Loucy (cell line): ENCODE data around the gene FLG.

Source experiments
- CTCF ChIP-seq: fragments of 200-600 bp; sonication (generic); conservative IDR thresholded peaks from 2 replicates; pipeline ENCODE4 v1.5.1; 2014; ENCODE audit warnings: mild to moderate bottlenecking, antibody characterized with exemption, low read length
- EZH2phosphoT487 ChIP-seq: fragments of 200-600 bp; IDR thresholded peaks from 2 replicates; pipeline ENCODE4 v1.6.1; 2018; ENCODE audit warnings: antibody characterized with exemption, mild to moderate bottlenecking, moderate library complexity, borderline replicate concordance

- TF ChIP-seq CTCF (no peak), EZH2phosphoT487 (no peak)
Observed at GRCh38 chr1:152367436-152367835, 42.4 kb upstream of the FLG start.
